HG03135 (cell line): ENCODE measurements around the gene PIP4K2B.

ENCODE experiments used
- ATAC-seq: cut with Tn5 transposase; IDR thresholded peaks from one replicate; pipeline ENCODE4 v1.9.1; 2021; ENCODE audit warnings: mild to moderate bottlenecking, moderate library complexity; ENCODE audit not compliant: unreplicated experiment

PIP4K2B gene

GRCh38 chr17:38779965-38780752, 19.2 kb downstream of the PIP4K2B start:
- ATAC-seq = no peak

- ATAC-seq = no peak
Observed at GRCh38 chr17:38777641-38778250, 21.6 kb downstream of the PIP4K2B start.

- no peak for ATAC-seq
Observed at GRCh38 chr17:38773258-38773657, 26.1 kb downstream of the PIP4K2B start.

- ATAC-seq = no peak
Observed at GRCh38 chr17:38768417-38768816, 30.9 kb downstream of the PIP4K2B start.

GRCh38 chr17:38766341-38766740, 33.0 kb downstream of the PIP4K2B start:
- ATAC-seq = no peak

- no peak for ATAC-seq
Observed at GRCh38 chr17:38762231-38762630, 37.1 kb downstream of the PIP4K2B start.

GRCh38 chr17:38761612-38762011, 37.7 kb downstream of the PIP4K2B start:
- no peak for ATAC-seq

- no peak for ATAC-seq
Observed at GRCh38 chr17:38753071-38753506, 46.3 kb downstream of the PIP4K2B start.

GRCh38 chr17:38752308-38753070, 46.9 kb downstream of the PIP4K2B start, which contains the start of gene PSMB3:
Gene PSMB3 (plus strand): TSS chr17:38752741. CDS start chr17:38752827, 86 bp downstream.
- peak; percentile 81 for ATAC-seq

- peak; percentile 22 for ATAC-seq
Observed at GRCh38 chr17:38751808-38752307, 47.5 kb downstream of the PIP4K2B start.

GRCh38 chr17:38751144-38751807, 48.1 kb downstream of the PIP4K2B start:
- no peak for ATAC-seq

- ATAC-seq = no peak
Observed at GRCh38 chr17:38750312-38751121, 48.8 kb downstream of the PIP4K2B start.

GRCh38 chr17:38750044-38750311, 49.4 kb downstream of the PIP4K2B start:
- no peak for ATAC-seq

GRCh38 chr17:38749223-38750043, 49.9 kb downstream of the PIP4K2B start:
- ATAC-seq = no peak

GRCh38 chr17:38748892-38749222, 50.5 kb downstream of the PIP4K2B start:
- no peak for ATAC-seq

- ATAC-seq = no peak
Observed at GRCh38 chr17:38748149-38748891, 51.0 kb downstream of the PIP4K2B start, which contains the start of gene PCGF2. Gene PCGF2 (minus strand): TSS chr17:38748336. CDS start chr17:38740402, 7,934 bp downstream.

GRCh38 chr17:38747463-38748148, 51.8 kb downstream of the PIP4K2B start:
- no peak for ATAC-seq

- no peak for ATAC-seq
Observed at GRCh38 chr17:38746849-38747462, 52.4 kb downstream of the PIP4K2B start.
